Neutrophil (primary cell): ENCODE measurements around the gene ZNF830.

ENCODE experiments used
- H3K27ac ChIP-seq: fragments of 200-600 bp; sonication (generic); 2 replicates; pipeline ENCODE4 v1.5.1; 2016; ENCODE audit warnings: mild to moderate bottlenecking, moderate library complexity
- H3K27me3 ChIP-seq: fragments of 200-600 bp; sonication (generic); 2 replicates; pipeline ENCODE4 v1.6.0; 2016; ENCODE audit warnings: mild to moderate bottlenecking
- H3K36me3 ChIP-seq: fragments of 200-600 bp; sonication (generic); 2 replicates; pipeline ENCODE4 v1.5.1; 2017
- H3K4me1 ChIP-seq, 2 experiments: fragments of 200-600 bp in 1 of 2; sonication (generic) in 1 of 2; 1 replicate in 1 of 2; 2 replicates in 1 of 2; pipeline versions ENCODE4 v1.5.1 to v1.6.1; 2013 to 2016; ENCODE audit warnings: low read depth in 1 of 2, low read length in 1 of 2, mild to moderate bottlenecking in 1 of 2, moderate library complexity in 1 of 2; ENCODE audit not compliant: control insufficient read depth in 1 of 2, insufficient read depth in 1 of 2
- H3K4me3 ChIP-seq, 2 experiments: fragments of 200-600 bp in 1 of 2; sonication (generic) in 1 of 2; 1 replicate in 1 of 2; 2 replicates in 1 of 2; pipeline ENCODE4 v1.5.1; 2013 to 2016; ENCODE audit warnings: low read depth in 1 of 2, low read length in 1 of 2, mild to moderate bottlenecking in 1 of 2, moderate library complexity in 1 of 2
- H3K9me3 ChIP-seq: fragments of 200-600 bp; sonication (generic); 2 replicates; pipeline ENCODE4 v1.5.1; 2016
- TF ChIP-seq, protein P1 (sequence below): fragments of 200-600 bp; sonication (generic); IDR thresholded peaks from 2 replicates; pipeline ENCODE4 v1.5.1; 2016; ENCODE audit warnings: antibody characterized with exemption

Gene ZNF830

DNA sequence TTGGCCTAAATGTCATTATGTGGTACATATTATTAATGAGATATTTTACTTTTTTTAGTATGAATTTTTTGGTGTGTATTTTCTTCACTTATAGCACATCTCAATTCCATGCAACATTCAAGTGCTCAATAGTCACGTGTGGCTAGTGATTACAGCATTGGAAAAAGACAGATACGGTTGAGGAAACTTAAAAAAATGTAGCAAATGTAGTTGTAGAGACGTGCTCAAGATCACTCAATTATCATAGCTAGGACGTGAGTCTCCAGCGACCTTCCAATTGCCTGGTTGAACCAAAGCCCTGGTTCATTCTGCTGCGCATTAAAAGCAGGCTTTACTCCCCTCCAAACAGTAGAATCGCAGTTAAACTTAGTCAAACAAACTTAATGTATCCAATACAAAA, 17.8 kb downstream of the ZNF830 start:
- TF ChIP-seq, protein P1, sequence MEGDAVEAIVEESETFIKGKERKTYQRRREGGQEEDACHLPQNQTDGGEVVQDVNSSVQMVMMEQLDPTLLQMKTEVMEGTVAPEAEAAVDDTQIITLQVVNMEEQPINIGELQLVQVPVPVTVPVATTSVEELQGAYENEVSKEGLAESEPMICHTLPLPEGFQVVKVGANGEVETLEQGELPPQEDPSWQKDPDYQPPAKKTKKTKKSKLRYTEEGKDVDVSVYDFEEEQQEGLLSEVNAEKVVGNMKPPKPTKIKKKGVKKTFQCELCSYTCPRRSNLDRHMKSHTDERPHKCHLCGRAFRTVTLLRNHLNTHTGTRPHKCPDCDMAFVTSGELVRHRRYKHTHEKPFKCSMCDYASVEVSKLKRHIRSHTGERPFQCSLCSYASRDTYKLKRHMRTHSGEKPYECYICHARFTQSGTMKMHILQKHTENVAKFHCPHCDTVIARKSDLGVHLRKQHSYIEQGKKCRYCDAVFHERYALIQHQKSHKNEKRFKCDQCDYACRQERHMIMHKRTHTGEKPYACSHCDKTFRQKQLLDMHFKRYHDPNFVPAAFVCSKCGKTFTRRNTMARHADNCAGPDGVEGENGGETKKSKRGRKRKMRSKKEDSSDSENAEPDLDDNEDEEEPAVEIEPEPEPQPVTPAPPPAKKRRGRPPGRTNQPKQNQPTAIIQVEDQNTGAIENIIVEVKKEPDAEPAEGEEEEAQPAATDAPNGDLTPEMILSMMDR, result no peak

DNA sequence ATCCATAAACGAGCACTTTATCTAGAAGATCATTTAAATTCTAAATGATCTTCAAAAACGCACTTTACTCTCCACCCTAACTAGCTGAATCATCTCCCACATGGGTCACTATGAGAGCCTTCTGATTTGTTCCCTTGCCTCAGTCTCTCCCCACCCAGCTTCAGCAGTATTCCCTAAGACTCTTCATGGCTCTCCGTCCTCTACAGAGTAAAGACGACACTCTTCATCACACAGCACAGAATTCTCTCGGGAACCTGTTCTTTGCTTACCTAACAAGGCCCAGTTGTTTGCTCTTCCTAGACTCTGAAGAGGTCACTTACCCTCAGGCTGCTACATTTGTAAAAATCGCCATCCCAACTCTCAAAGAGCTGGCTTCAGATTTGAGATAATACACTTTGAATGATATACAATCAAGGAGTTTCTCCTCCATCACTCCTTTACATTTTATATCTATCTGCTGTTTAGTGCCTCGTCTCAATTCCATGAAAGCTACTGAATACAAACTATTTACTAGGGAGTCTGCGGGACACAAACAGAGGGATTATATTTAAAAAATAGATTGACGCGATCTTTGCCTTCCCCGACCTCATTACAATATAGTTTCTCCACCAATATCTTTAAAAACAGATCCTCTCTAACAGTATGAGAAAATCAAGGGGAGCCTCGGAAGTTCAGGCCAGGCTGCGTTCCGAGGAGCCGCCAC, 18.5 kb downstream of the ZNF830 start:
- H3K9me3 ChIP-seq, result no peaks in the 10 kb centered on the region
- no peaks in the 10 kb centered on the region for H3K27me3 ChIP-seq
- no peaks in the 10 kb centered on the region for H3K36me3 ChIP-seq
- TF ChIP-seq, protein P1, result no peak
- H3K27ac ChIP-seq, result peak overlapping the region; percentile 86
- peak overlapping the region; percentile 79 to 80 for H3K4me3 ChIP-seq
- H3K4me1 ChIP-seq, result peaks cover 22 to 24% of the 10 kb centered on the region in 2 experiments

More for the DNA sequence above, 17.8 kb downstream of the ZNF830 start:
- H3K4me1 ChIP-seq, result peaks cover 22 to 24% of the 10 kb centered on the region in 2 experiments
- no peaks in the 10 kb centered on the region for H3K36me3 ChIP-seq
- H3K27ac ChIP-seq, result no peak overlapping the region
- H3K9me3 ChIP-seq, result no peaks in the 10 kb centered on the region
- H3K27me3 ChIP-seq, result no peaks in the 10 kb centered on the region
- H3K4me3 ChIP-seq, result no peak overlapping the region

DNA sequence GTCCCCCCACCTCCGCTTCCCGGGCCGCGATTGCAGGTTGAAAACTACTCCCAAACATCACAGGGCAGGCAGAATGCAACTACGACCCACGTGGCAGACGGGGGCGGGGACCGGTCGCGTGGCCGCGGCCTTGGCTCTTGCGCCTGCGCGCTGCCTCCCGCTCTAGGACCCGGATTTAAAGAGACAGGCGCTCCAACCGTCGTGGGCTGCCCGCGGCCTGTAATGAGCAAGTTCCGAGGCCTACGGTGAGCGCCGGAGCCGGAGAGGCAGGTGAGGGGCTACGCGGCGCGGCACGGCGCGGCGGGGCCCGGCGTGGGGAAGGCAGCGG, 19.0 kb downstream of the ZNF830 start, which contains the start of gene LIG3:
LIG3 (plus strand) TSS at position 160 of the 328 bp plus-strand sequence. CDS start 2,494 bp downstream, outside the sequence.
- H3K36me3 ChIP-seq, result no peaks in the 10 kb centered on the region
- H3K27ac ChIP-seq, result peak within 1 kb of the TSS; percentile 86
- TF ChIP-seq, protein P1, result no peak
- peaks cover 22 to 24% of the 10 kb centered on the region in 2 experiments for H3K4me1 ChIP-seq
- no peaks in the 10 kb centered on the region for H3K9me3 ChIP-seq
- H3K27me3 ChIP-seq, result no peaks in the 10 kb centered on the region
- H3K4me3 ChIP-seq, result peak within 1 kb of the TSS; percentile 79 to 80

DNA sequence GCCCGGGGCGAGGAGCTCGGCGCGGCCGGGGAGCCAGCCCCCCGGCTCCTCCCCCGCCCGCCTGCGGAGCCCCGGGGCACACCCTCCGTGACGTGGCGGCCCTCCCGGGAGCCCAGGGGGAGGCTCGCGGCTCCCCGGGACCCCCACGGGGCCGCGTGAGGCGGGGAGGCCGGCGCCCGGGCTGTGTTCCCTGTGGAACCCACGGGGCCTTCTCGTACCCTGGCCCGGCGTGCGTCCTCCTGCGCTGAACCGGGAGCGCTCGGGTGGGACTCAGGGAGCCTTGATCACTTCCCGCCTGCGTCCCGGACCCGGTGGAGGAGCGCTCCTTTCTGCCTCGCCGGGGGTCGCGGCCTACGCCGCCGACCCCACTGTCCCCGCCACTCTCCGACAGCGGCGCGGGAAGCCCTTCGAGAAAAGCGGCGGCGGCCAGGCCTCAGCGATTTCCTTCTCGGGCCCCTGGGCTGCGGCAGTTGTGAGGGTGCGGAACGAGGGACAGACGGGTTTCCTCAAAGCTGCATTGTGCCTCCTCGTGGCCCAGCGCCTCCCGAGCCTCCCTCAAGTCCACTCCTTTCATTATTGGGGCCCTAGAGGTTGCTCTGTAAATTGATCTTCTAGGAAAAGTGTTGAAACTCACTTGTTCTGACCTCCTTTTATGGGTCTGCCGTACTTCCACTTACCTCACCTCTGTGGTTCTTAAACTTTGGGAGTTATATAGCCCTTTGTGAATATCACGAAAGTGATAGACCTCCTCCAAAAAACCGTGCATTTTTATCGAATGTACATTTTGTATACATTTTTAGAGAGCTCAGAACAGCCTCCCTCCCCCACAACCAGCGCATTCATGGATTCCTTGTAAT, 19.6 kb downstream of the ZNF830 start:
- no peaks in the 10 kb centered on the region for H3K9me3 ChIP-seq
- peak overlapping the region; percentile 86 for H3K27ac ChIP-seq
- H3K27me3 ChIP-seq, result no peaks in the 10 kb centered on the region
- H3K4me3 ChIP-seq, result peak overlapping the region; percentile 79 to 80
- peaks cover 5% of the 10 kb centered on the region for H3K36me3 ChIP-seq
- TF ChIP-seq, protein P1, result no peak
- H3K4me1 ChIP-seq, result peaks cover 22 to 24% of the 10 kb centered on the region in 2 experiments

DNA sequence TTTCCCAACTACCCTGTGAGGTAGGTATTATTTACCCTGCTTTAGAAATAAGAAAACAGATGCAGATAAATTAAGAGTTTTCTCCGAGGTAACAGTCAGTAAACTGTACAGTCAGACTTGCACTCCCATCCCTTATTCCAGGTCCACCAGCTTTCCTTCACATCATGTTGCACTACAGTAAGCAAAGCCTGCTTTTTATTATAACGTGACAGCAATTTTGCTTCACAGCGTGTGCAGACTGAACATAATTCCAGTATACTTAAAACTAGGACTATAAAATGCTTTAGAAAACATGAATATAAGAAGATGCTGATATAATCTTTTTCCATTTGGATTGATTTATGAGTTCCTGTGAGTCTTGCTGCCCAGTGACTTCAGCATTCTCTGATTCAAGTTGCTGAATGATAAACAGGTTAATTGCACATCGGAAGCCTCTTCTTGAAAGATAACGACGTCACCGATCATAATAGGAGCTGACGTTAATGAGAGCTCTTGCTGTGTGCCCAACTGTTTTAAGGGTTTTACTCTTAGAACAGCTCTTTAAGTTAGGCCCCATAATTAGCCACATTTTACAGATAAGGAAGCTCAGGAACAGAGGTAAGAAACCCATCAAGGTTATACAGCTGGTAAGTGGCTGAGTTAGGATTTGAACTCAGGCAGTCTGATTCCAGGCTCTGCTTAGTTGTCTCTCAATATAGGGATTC, 20.4 kb downstream of the ZNF830 start:
- peak overlapping the region; percentile 86 for H3K27ac ChIP-seq
- H3K4me1 ChIP-seq, result peaks cover 22 to 24% of the 10 kb centered on the region in 2 experiments
- H3K9me3 ChIP-seq, result no peaks in the 10 kb centered on the region
- H3K27me3 ChIP-seq, result no peaks in the 10 kb centered on the region
- peaks cover 11% of the 10 kb centered on the region for H3K36me3 ChIP-seq
- TF ChIP-seq, protein P1, result no peak
- peak overlapping the region; percentile 79 to 80 for H3K4me3 ChIP-seq
